HG03103 (cell line): Measurements from ENCODE around the gene STH.

Source experiments
- ATAC-seq: cut with Tn5 transposase; IDR thresholded peaks from one replicate; pipeline ENCODE4 v1.9.1; 2021; ENCODE audit warnings: low read depth; ENCODE audit not compliant: unreplicated experiment

The STH gene

GRCh38 chr17:45983614-45984310 lies 15.3 kb upstream of the STH start:
- ATAC-seq: no peak

GRCh38 chr17:45984368-45984767 lies 14.7 kb upstream of the STH start:
- no peak for ATAC-seq

- no peak for ATAC-seq
Observed at GRCh38 chr17:45985447-45985846, 13.6 kb upstream of the STH start.

GRCh38 chr17:45986056-45986455 lies 13.0 kb upstream of the STH start:
- ATAC-seq: no peak

- no peak for ATAC-seq
Observed at GRCh38 chr17:45987706-45988105, 11.3 kb upstream of the STH start.

GRCh38 chr17:45989759-45990158 lies 9.3 kb upstream of the STH start:
- no peak for ATAC-seq

GRCh38 chr17:45990886-45991285 lies 8.2 kb upstream of the STH start:
- ATAC-seq: no peak

GRCh38 chr17:45991341-45991740 lies 7.7 kb upstream of the STH start:
- ATAC-seq: no peak

GRCh38 chr17:45992175-45992574 lies 6.9 kb upstream of the STH start:
- ATAC-seq: no peak

GRCh38 chr17:45992904-45993303 lies 6.1 kb upstream of the STH start:
- no peak for ATAC-seq

GRCh38 chr17:45993962-45994627 lies 5.0 kb upstream of the STH start:
- ATAC-seq: no peak

- no peak for ATAC-seq
Observed at GRCh38 chr17:45994987-45995386, 4.1 kb upstream of the STH start.

GRCh38 chr17:45995627-45996270 lies 3.3 kb upstream of the STH start:
- no peak for ATAC-seq

- no peak for ATAC-seq
Observed at GRCh38 chr17:45996282-45996937, 2.6 kb upstream of the STH start.

GRCh38 chr17:45997166-45997565 lies 1.9 kb upstream of the STH start:
- ATAC-seq: no peak

GRCh38 chr17:45997624-45998023 lies 1.4 kb upstream of the STH start:
- ATAC-seq: no peak

- no peak for ATAC-seq
Observed at GRCh38 chr17:45999900-46000290, 845 bp downstream of the STH start.

GRCh38 chr17:46000292-46000691 lies 1.2 kb downstream of the STH start:
- ATAC-seq: no peak

GRCh38 chr17:46000757-46001156 lies 1.7 kb downstream of the STH start:
- no peak for ATAC-seq

- ATAC-seq: no peak
Observed at GRCh38 chr17:46001390-46002310, 2.6 kb downstream of the STH start.
